H1 (cell line): ENCODE results near the gene FNDC5. TPM values are rescaled to one million over a fixed set of nuclear protein-coding genes. Genes with fewer than 3 reads are reported as not detected.

Experiments
- ASH2L ChIP-seq: fragments of 200-600, 300-600 bp; sonication (generic); IDR thresholded peaks from one replicate; pipeline ENCODE4 v1.7.1; 2017; ENCODE audit warnings: low read length
- BRCA1 ChIP-seq: IDR thresholded peaks from 2 replicates; pipeline ENCODE4 v1.6.1; 2012; ENCODE audit warnings: low read depth, low read length, improper control_type of control experiment
- CEBPB ChIP-seq: IDR thresholded peaks from 2 replicates; pipeline ENCODE4 v1.6.1; 2012; ENCODE audit warnings: low read depth, low read length
- CHD1 ChIP-seq: IDR thresholded peaks from 2 replicates; pipeline ENCODE4 v1.6.1; 2012; ENCODE audit warnings: low read depth, low read length, improper control_type of control experiment
- EGR1 ChIP-seq: IDR thresholded peaks from 2 replicates; pipeline ENCODE4 v1.6.1; 2011; ENCODE audit warnings: low read depth, low read length, borderline replicate concordance
- EP300 ChIP-seq, 2 experiments: IDR thresholded peaks; 1 replicate in 1 of 2; 2 replicates in 1 of 2; pipeline ENCODE4 v1.6.1; 2011 to 2012; ENCODE audit warnings: low read depth in 2 of 2, low read length in 2 of 2, mild to moderate bottlenecking in 2 of 2, borderline replicate concordance in 1 of 2, inconsistent platforms in 1 of 2, moderate library complexity in 1 of 2
- EZH2 ChIP-seq: fragments of 200-600 bp; sonication (generic); IDR thresholded peaks from 2 replicates; pipeline ENCODE4 v1.7.1; 2012; ENCODE audit warnings: low read depth, mild to moderate bottlenecking, moderate library complexity, low read length, inconsistent platforms; ENCODE audit not compliant: severe bottlenecking
- GABPA ChIP-seq: IDR thresholded peaks from 2 replicates; pipeline ENCODE4 v1.6.1; 2011; ENCODE audit warnings: mild to moderate bottlenecking, low read length, moderate library complexity, borderline replicate concordance; ENCODE audit not compliant: insufficient read depth
- HDAC2 ChIP-seq, 2 experiments: fragments of 300-600 bp in 1 of 2; sonication (generic) in 1 of 2; IDR thresholded peaks; 2 replicates each; pipeline ENCODE4 v1.6.1; 2011 to 2012; ENCODE audit warnings: low read depth in 2 of 2, low read length in 2 of 2, mild to moderate bottlenecking in 2 of 2, moderate library complexity in 2 of 2, borderline replicate concordance in 1 of 2, inconsistent platforms in 1 of 2
- JUN ChIP-seq: IDR thresholded peaks from 2 replicates; pipeline ENCODE4 v1.6.1; 2011; ENCODE audit warnings: low read depth, mild to moderate bottlenecking, improper control_type of control experiment, low read length
- JUND ChIP-seq: IDR thresholded peaks from 2 replicates; pipeline ENCODE4 v1.6.1; 2011; ENCODE audit warnings: mild to moderate bottlenecking, improper control_type of control experiment, low read length
- KDM4A ChIP-seq: IDR thresholded peaks from one replicate; pipeline ENCODE4 v1.7.1; 2012; ENCODE audit warnings: low read depth, mild to moderate bottlenecking, moderate library complexity, low read length, inconsistent platforms; ENCODE audit not compliant: severe bottlenecking
- KDM5A ChIP-seq: fragments of 200-600 bp; IDR thresholded peaks from 2 replicates; pipeline ENCODE4 v1.7.1; 2012; ENCODE audit warnings: mild to moderate bottlenecking, low read length, inconsistent platforms, mixed read lengths
- MAFK ChIP-seq: IDR thresholded peaks from 2 replicates; pipeline ENCODE4 v1.6.1; 2012; ENCODE audit warnings: low read depth, mild to moderate bottlenecking, improper control_type of control experiment, low read length
- PHF8 ChIP-seq: fragments of 200-600 bp; sonication (generic); conservative IDR thresholded peaks from 2 replicates; pipeline ENCODE4 v1.7.1; 2012; ENCODE audit warnings: low read depth, mild to moderate bottlenecking, inconsistent platforms, low read length, moderate library complexity
- POLR2A ChIP-seq, 2 experiments: IDR thresholded peaks; 1 replicate in 1 of 2; 2 replicates in 1 of 2; pipeline ENCODE4 v1.6.1; 2011; ENCODE audit warnings: low read depth in 2 of 2, low read length in 2 of 2, mild to moderate bottlenecking in 2 of 2; ENCODE audit errors: control extremely low read depth in 1 of 2
- POLR2AphosphoS5 ChIP-seq: IDR thresholded peaks from 2 replicates; pipeline ENCODE4 v1.6.1; 2011; ENCODE audit warnings: low read depth, low read length
- RXRA ChIP-seq: IDR thresholded peaks from 2 replicates; pipeline ENCODE4 v1.6.1; 2011; ENCODE audit warnings: low read depth, mild to moderate bottlenecking, low read length, moderate library complexity; ENCODE audit not compliant: insufficient read depth
- SIX5 ChIP-seq: IDR thresholded peaks from 2 replicates; pipeline ENCODE4 v1.6.1; 2011; ENCODE audit warnings: mild to moderate bottlenecking, low read depth, low read length
- SP1 ChIP-seq: IDR thresholded peaks from 2 replicates; pipeline ENCODE4 v1.6.1; 2011; ENCODE audit warnings: low read depth, low read length
- SRF ChIP-seq: IDR thresholded peaks from 2 replicates; pipeline ENCODE4 v1.6.1; 2011; ENCODE audit warnings: mild to moderate bottlenecking, low read depth, low read length, moderate library complexity
- TBP ChIP-seq: IDR thresholded peaks from 2 replicates; pipeline ENCODE4 v1.6.1; 2011; ENCODE audit warnings: low read depth, low read length, improper control_type of control experiment
- YY1 ChIP-seq: IDR thresholded peaks from 2 replicates; pipeline ENCODE4 v1.6.1; 2011; ENCODE audit warnings: low read depth, mild to moderate bottlenecking, low read length
- polyA plus RNA-seq, 7 experiments: library from polyadenylated mRNA; depleted of rRNA in 3 of 7; stranded (reverse) in 5 of 7; unstranded in 2 of 7; fragments of >200 nt in 5 of 7; fragments of 200-250 nt in 2 of 7; gene quantifications; 1 replicate in 5 of 7; 2 replicates in 1 of 7; 4 replicates in 1 of 7; pipeline versions ENCODE4 v1.2.1 to v1.2.3, GENCODE V29; 2011 to 2013; ENCODE audit warnings: missing spikeins in 2 of 7, mixed read lengths in 2 of 7
- total RNA-seq: library from RNA; stranded (reverse); fragmentation: NEBNext Ultra II Directional; extraction: Animal tissue kit (Norgen Biotek cat#: 25700); gene quantifications from 2 replicates; pipeline ENCODE4 v1.2.1, GENCODE V29; 2021
- TF ChIP-seq, protein P1 (sequence below): IDR thresholded peaks from 2 replicates; pipeline ENCODE4 v1.6.1; 2012; ENCODE audit warnings: inconsistent platforms
- TF ChIP-seq, protein P2 (sequence below): IDR thresholded peaks from 2 replicates; pipeline ENCODE4 v1.6.1; 2012; ENCODE audit warnings: inconsistent platforms

Gene FNDC5
- total and polyA plus RNA-seq, 2 of the 8 experiments (the other 6 are each of a cell fraction or from before 2014, with no cell fraction given), result 1.8 to 2.0 TPM

DNA sequence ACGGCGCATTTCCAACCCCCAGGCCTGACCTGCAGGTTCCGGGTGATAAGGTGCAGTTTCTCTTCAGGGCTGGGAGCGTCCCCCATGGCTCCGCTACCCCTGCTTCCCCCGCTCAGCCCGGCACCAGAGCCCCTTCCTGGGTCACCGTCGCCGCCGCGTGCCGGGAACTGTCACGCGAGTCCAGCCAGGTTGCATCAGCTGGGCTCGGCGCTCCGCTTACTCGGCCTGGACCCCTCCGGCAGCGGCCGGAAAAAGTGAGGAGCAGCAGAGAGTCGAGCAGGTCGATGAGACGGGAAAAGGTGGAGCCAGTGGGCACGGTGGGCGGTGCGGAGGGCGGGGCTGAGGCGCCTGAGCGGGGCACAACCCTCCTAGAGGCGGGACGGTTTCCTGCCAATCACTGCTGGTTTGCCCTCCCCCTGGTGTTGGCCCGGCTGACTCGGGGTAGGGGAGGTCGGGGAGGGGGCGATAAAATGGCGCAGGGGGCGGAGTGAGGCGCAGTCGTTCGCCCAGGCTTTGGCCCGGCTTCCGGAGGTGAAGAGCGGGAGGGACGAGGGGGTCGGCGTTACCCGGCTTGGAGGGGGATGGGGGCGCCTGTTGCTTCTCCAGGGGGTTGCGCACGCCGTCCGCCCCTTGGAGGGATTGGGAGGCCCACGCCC is 53.4 kb downstream of the FNDC5 start, which contains the start of the genes S100PBP and YARS1 (continued):
- TF ChIP-seq EP300 (IDR thresholded peaks at IDR 0.05; ENCODE audit: borderline replicate concordance in 1 of 2, low read depth in 2 of 2, low read length in 2 of 2), result peak in 1 of 2 experiments; percentile 96; a peak in 2 of 3 replicates
- peak; percentile 80 for TF ChIP-seq JUND
- TF ChIP-seq, protein P1, sequence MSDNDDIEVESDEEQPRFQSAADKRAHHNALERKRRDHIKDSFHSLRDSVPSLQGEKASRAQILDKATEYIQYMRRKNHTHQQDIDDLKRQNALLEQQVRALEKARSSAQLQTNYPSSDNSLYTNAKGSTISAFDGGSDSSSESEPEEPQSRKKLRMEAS, result peak; percentile 99
- TF ChIP-seq HDAC2 (IDR thresholded peaks at IDR 0.05; ENCODE audit: borderline replicate concordance in 1 of 2, low read depth in 2 of 2, low read length in 2 of 2), result peak; percentile 78 to 85; a peak in 2 of 4 replicates
- no peak for TF ChIP-seq CHD1
- peak; percentile 13; the same call in 1 of the 2 replicates for TF ChIP-seq PHF8
- TF ChIP-seq BRCA1, result no peak
- TF ChIP-seq KDM4A, result peak; percentile 26
- TF ChIP-seq, protein P2, sequence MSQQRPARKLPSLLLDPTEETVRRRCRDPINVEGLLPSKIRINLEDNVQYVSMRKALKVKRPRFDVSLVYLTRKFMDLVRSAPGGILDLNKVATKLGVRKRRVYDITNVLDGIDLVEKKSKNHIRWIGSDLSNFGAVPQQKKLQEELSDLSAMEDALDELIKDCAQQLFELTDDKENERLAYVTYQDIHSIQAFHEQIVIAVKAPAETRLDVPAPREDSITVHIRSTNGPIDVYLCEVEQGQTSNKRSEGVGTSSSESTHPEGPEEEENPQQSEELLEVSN, result peak; percentile 29
- peak; percentile 99 for TF ChIP-seq CEBPB
- TF ChIP-seq POLR2A (IDR thresholded peaks at IDR 0.05; ENCODE audit: control extremely low read depth in 1 of 2, low read depth in 2 of 2, low read length in 2 of 2), result peak in 1 of 2 experiments; percentile 65; a peak in 2 of 3 replicates
- peak; percentile 21; the same call in 1 of the 2 replicates for TF ChIP-seq SIX5
- peak; percentile 76 for TF ChIP-seq EGR1
- TF ChIP-seq KDM5A, result peak; percentile 60
- TF ChIP-seq YY1, result peak; percentile 89
- peak; percentile 81 for TF ChIP-seq SP1
- TF ChIP-seq SRF, result peak; percentile 98
- TF ChIP-seq TBP, result peak; percentile 84
- TF ChIP-seq MAFK, result no peak
- TF ChIP-seq EZH2, result no peak
- TF ChIP-seq JUN, result peak; percentile 54; the same call in 1 of the 2 replicates
- TF ChIP-seq RXRA, result no peak
- peak; percentile 44; the same call in 1 of the 2 replicates for TF ChIP-seq GABPA
- TF ChIP-seq ASH2L, result peak; percentile 89
- TF ChIP-seq POLR2AphosphoS5, result no peak; the same call in 1 of the 2 replicates
